Coronary artery (tissue), 2 donors: Measurements from ENCODE around the gene UBE2K.
"Not testable (repeated sequence)": the region's sequence is repeated elsewhere in the genome, so short reads cannot be mapped to it uniquely, and the experiment has no call there.

ENCODE experiments used
- DNase-seq: peaks from one replicate; pipeline ENCODE4 v3.0.0-alpha.2; 2017; ENCODE audit warnings: low spot score
- H3K27ac ChIP-seq, 2 donors: fragments of 200-600 bp; sonication (generic); one replicate each; pipeline ENCODE4 v1.5.1; 2016 to 2019
- H3K4me3 ChIP-seq: fragments of 200-600 bp; sonication (generic); 2 replicates; pipeline ENCODE4 v1.5.1; 2016; ENCODE audit warnings: mild to moderate bottlenecking, moderate library complexity
- CTCF ChIP-seq: fragments of 200-600 bp; sonication (generic); IDR thresholded peaks from one replicate; pipeline ENCODE4 v1.5.1; 2019; ENCODE audit warnings: antibody characterized with exemption

UBE2K gene

GRCh38 chr4:39712819-39713607, 15.1 kb downstream of the UBE2K start:
- no peak for DNase-seq
- no peak for TF ChIP-seq CTCF
- Histone ChIP-seq H3K27ac (no peak overlapping the region), H3K4me3 (peak overlapping the region; percentile 19)

GRCh38 chr4:39713691-39714090, 15.8 kb downstream of the UBE2K start:
- DNase-seq, result no peak
- Histone ChIP-seq H3K4me3 (peak overlapping the region; percentile 19), H3K27ac (peak overlapping the region in 1 of 2 donors; percentile 77)
- no peak for TF ChIP-seq CTCF

GRCh38 chr4:39714166-39714565, 16.2 kb downstream of the UBE2K start:
- DNase-seq, result no peak
- TF ChIP-seq CTCF, result no peak
- H3K27ac ChIP-seq, result peak overlapping the region in 1 of 2 donors; percentile 77
- peak overlapping the region; percentile 7 for H3K4me3 ChIP-seq

GRCh38 chr4:39715788-39716187, 17.9 kb downstream of the UBE2K start:
- no peak overlapping the region for H3K27ac ChIP-seq

GRCh38 chr4:39716356-39716755, 18.4 kb downstream of the UBE2K start:
- no peak for TF ChIP-seq CTCF
- no peak for DNase-seq
- Histone ChIP-seq H3K4me3 (no peak overlapping the region), H3K27ac (no peak overlapping the region)

More at GRCh38 chr4:39715788-39716187, 17.9 kb downstream of the UBE2K start:
- no peak for TF ChIP-seq CTCF
- H3K4me3 ChIP-seq, result no peak overlapping the region
- DNase-seq, result no peak

- H3K27ac ChIP-seq, result not testable (repeated sequence)
Observed at GRCh38 chr4:39717743-39718142, 19.8 kb downstream of the UBE2K start.

GRCh38 chr4:39718366-39719323, 20.7 kb downstream of the UBE2K start:
- Histone ChIP-seq H3K4me3 (no peak overlapping the region), H3K27ac (no peak overlapping the region)
- DNase-seq, result no peak
- no peak for TF ChIP-seq CTCF

More at GRCh38 chr4:39717743-39718142, 19.8 kb downstream of the UBE2K start:
- H3K4me3 ChIP-seq, DNase-seq: not testable (repeated sequence)
